ENCODE measurements around the gene STARD10.

DNA sequence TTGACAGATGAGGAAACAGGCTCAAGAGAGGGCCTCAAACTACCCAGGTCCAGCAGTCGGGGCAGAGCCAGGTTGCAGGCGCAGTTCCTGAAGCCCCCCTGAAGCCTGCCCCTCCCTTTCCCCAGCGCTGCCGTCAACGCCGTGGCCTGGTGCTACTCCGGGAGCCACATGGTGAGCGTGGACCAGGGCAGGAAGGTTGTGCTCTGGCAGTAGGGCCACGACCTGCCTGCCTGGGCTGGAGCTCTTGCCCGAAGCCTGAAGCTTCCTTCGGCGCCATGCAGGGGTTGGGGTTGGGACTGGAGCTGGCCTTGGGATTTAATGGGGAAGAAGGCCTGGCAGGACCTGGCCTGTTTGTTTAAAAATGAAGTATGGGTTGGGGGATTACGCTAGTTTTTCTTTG, 35.3 kb upstream of the STARD10 start:
- TF ChIP-seq, protein P1, sequence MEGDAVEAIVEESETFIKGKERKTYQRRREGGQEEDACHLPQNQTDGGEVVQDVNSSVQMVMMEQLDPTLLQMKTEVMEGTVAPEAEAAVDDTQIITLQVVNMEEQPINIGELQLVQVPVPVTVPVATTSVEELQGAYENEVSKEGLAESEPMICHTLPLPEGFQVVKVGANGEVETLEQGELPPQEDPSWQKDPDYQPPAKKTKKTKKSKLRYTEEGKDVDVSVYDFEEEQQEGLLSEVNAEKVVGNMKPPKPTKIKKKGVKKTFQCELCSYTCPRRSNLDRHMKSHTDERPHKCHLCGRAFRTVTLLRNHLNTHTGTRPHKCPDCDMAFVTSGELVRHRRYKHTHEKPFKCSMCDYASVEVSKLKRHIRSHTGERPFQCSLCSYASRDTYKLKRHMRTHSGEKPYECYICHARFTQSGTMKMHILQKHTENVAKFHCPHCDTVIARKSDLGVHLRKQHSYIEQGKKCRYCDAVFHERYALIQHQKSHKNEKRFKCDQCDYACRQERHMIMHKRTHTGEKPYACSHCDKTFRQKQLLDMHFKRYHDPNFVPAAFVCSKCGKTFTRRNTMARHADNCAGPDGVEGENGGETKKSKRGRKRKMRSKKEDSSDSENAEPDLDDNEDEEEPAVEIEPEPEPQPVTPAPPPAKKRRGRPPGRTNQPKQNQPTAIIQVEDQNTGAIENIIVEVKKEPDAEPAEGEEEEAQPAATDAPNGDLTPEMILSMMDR (IDR thresholded peaks at IDR 0.05; ENCODE audit: extremely low read depth in 1 of 2, insufficient read depth in 1 of 2, low read depth in 1 of 2, low read length in 2 of 2), result no peak
- TF ChIP-seq POLR2A (IDR thresholded peaks at IDR 0.05; ENCODE audit: low read depth, low read length), result no peak
